IMR-90 (cell line): Measurements from ENCODE around the gene TIFAB.

ENCODE experiments used
- CEBPB ChIP-seq: IDR thresholded peaks from 2 replicates; pipeline ENCODE4 v1.6.1; 2012; ENCODE audit warnings: low read depth, low read length, improper control_type of control experiment
- MAFK ChIP-seq: IDR thresholded peaks from 2 replicates; pipeline ENCODE4 v1.6.1; 2012; ENCODE audit warnings: low read depth, low read length, improper control_type of control experiment
- POLR2A ChIP-seq: IDR thresholded peaks from 2 replicates; pipeline ENCODE4 v1.6.1; 2012; ENCODE audit warnings: mild to moderate bottlenecking, low read depth, low read length
- RAD21 ChIP-seq: IDR thresholded peaks from 2 replicates; pipeline ENCODE4 v1.6.1; 2012; ENCODE audit warnings: low read length, improper control_type of control experiment
- RCOR1 ChIP-seq: IDR thresholded peaks from 2 replicates; pipeline ENCODE4 v1.6.1; 2012; ENCODE audit warnings: mild to moderate bottlenecking, low read length, improper control_type of control experiment; ENCODE audit not compliant: insufficient replicate concordance
- TF ChIP-seq, protein P1 (sequence below): conservative IDR thresholded peaks from 2 replicates; pipeline ENCODE4 v1.5.1; 2012; ENCODE audit warnings: mild to moderate bottlenecking, low read depth, low read length, improper control_type of control experiment

DNA sequence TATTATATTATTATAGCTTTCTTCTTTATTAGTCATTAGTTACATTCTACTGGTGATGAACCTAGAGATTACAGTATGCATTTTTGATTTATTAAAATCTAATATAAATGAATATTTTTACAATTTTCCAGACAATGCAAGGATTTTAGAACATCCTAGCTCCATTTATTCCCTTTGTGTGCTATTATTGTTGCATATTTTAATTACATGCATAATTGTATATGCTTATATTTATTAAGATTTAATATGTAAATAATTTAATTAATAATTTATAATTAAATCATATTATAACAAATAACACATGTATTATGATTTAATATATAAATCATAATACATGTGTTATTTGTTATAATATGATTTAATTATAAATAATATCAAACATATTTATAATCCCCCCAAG lies 29.7 kb downstream of the TIFAB start:
- TF ChIP-seq, protein P1, sequence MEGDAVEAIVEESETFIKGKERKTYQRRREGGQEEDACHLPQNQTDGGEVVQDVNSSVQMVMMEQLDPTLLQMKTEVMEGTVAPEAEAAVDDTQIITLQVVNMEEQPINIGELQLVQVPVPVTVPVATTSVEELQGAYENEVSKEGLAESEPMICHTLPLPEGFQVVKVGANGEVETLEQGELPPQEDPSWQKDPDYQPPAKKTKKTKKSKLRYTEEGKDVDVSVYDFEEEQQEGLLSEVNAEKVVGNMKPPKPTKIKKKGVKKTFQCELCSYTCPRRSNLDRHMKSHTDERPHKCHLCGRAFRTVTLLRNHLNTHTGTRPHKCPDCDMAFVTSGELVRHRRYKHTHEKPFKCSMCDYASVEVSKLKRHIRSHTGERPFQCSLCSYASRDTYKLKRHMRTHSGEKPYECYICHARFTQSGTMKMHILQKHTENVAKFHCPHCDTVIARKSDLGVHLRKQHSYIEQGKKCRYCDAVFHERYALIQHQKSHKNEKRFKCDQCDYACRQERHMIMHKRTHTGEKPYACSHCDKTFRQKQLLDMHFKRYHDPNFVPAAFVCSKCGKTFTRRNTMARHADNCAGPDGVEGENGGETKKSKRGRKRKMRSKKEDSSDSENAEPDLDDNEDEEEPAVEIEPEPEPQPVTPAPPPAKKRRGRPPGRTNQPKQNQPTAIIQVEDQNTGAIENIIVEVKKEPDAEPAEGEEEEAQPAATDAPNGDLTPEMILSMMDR, result no peak
- TF ChIP-seq POLR2A, result no peak
- no peak for TF ChIP-seq RCOR1
- TF ChIP-seq RAD21, result no peak
- no peak for TF ChIP-seq MAFK
- no peak for TF ChIP-seq CEBPB
